ENCODE results near the gene AGPAT4. TPM values are rescaled to one million over a fixed set of nuclear protein-coding genes. Genes with fewer than 3 reads are reported as not detected.

The AGPAT4 gene
- total RNA-seq, 1 experiment from 2014 or later = 22.0 TPM

DNA sequence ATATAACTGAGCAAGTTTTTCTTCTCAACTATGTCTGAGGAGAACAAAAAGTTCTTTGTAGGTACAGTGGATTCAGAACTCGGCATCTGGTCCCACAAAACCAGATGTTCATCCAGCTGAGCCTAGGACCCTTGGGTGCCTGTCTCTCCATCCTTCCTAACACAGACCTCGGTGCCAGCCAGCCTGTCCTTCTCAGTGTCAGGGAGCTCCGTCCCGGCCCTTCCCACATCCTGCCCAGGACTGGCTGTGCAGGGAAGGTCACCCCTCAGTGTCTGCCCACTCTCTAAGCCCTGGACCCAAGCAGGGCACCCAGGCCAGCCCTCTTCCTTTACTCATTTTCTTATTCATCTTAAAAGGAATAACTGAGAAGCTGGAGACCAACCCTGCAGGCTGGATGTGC, 32.0 kb upstream of the AGPAT4 start:
- Histone ChIP-seq H4K91ac (ENCODE audit: insufficient read length, low read depth, low read length) (no peak overlapping the region), H3T11ph (ENCODE audit: low read length) (no peak overlapping the region), H3K56ac (ENCODE audit: insufficient read length, low read depth, low read length) (no peak overlapping the region), H2BK5ac (ENCODE audit: insufficient read length, low read length) (no peak overlapping the region), H2BK15ac (ENCODE audit: low read depth, low read length) (no peak overlapping the region), H4K8ac (replicated peaks; ENCODE audit: insufficient read length, low read depth, low read length) (no peak overlapping the region), H3K9me3 (ENCODE audit: control insufficient read depth, low read depth, low read length) (no peaks in the 10 kb centered on the region), H3K4ac (ENCODE audit: low read depth, low read length) (no peak overlapping the region), H3K27ac (ENCODE audit: insufficient read length, low read depth, low read length) (no peak overlapping the region), H3K4me1 (ENCODE audit: insufficient read depth, low read length) (no peaks in the 10 kb centered on the region), H3K4me2 (ENCODE audit: insufficient read depth, insufficient read length, low read length) (no peak overlapping the region), H2BK12ac (ENCODE audit: insufficient read length, low read depth, low read length) (no peak overlapping the region), H2AFZ (ENCODE audit: low read length) (no peak overlapping the region), H3K27me3 (ENCODE audit: insufficient read depth, low read length) (no peaks in the 10 kb centered on the region), H4K20me1 (ENCODE audit: control insufficient read depth, insufficient read depth, insufficient read length) (no peaks in the 10 kb centered on the region), H3K79me1 (ENCODE audit: insufficient read depth, low read depth, low read length, poor library complexity, severe bottlenecking) (no peaks in the 10 kb centered on the region), H3K23ac (ENCODE audit: insufficient read length, low read depth, low read length) (no peak overlapping the region), H2BK120ac (ENCODE audit: low read depth, low read length, poor library complexity, severe bottlenecking) (no peak overlapping the region), H3K23me2 (ENCODE audit: insufficient read length, low read depth, low read length, poor library complexity, severe bottlenecking) (no peaks in the 10 kb centered on the region), H3K14ac (ENCODE audit: insufficient read depth, low read length) (no peak overlapping the region), H2AK5ac (ENCODE audit: insufficient read length, low read length) (no peak overlapping the region), H2BK20ac (ENCODE audit: low read depth, low read length, poor library complexity, severe bottlenecking) (no peak overlapping the region), H4K5ac (ENCODE audit: insufficient read length, low read depth, low read length) (no peak overlapping the region), H3K79me2 (ENCODE audit: insufficient read depth, low read length) (no peaks in the 10 kb centered on the region), H3K9ac (ENCODE audit: extremely low read depth, insufficient read length, low read length) (no peak overlapping the region), H3K18ac (ENCODE audit: insufficient read length, low read depth, low read length) (peak overlapping the region; percentile 17)
- no peak for DNase-seq
- Mint-ChIP-seq H3K4me1 (peaks cover 8 to 9% of the 10 kb centered on the region in 2 experiments), H3K36me3 (ENCODE audit: insufficient read depth in 1 of 3, low read depth in 3 of 3) (peaks cover 0 to 15% (median 0%) of the 10 kb centered on the region in 3 experiments; a peak in 5 of 7 replicates), H3K9me3 (peaks cover 6 to 11% of the 10 kb centered on the region in 2 experiments; a peak in 4 of 5 replicates), H3K27ac (no peak overlapping the region), H3K4me3 (no peak overlapping the region), H3K27me3 (ENCODE audit: low read depth) (peaks cover 2% of the 10 kb centered on the region; the same call in 1 of the 2 replicates)
- no CpG with 5 or more reads among the region's 4 CpGs for WGBS (ENCODE audit: extremely low coverage, insufficient read length, low lambda C conversion rate)
- TF ChIP-seq CTCF (conservative IDR thresholded peaks at IDR 0.05) = no peak
